Activated CD8-positive, alpha-beta memory T cell treated with anti-CD3 and anti-CD28 coated beads, Interleukin-2, amount 50 U/mL, for 48 hours (primary cell): Measurements from ENCODE around the gene GNAI2.
A peak's percentile ranks its signal among the peaks of the same experiment; 100 is the strongest.

Source experiments
- DNase-seq: peaks from one replicate; pipeline ENCODE4 v3.0.0-alpha.2; 2020

The GNAI2 gene

DNA sequence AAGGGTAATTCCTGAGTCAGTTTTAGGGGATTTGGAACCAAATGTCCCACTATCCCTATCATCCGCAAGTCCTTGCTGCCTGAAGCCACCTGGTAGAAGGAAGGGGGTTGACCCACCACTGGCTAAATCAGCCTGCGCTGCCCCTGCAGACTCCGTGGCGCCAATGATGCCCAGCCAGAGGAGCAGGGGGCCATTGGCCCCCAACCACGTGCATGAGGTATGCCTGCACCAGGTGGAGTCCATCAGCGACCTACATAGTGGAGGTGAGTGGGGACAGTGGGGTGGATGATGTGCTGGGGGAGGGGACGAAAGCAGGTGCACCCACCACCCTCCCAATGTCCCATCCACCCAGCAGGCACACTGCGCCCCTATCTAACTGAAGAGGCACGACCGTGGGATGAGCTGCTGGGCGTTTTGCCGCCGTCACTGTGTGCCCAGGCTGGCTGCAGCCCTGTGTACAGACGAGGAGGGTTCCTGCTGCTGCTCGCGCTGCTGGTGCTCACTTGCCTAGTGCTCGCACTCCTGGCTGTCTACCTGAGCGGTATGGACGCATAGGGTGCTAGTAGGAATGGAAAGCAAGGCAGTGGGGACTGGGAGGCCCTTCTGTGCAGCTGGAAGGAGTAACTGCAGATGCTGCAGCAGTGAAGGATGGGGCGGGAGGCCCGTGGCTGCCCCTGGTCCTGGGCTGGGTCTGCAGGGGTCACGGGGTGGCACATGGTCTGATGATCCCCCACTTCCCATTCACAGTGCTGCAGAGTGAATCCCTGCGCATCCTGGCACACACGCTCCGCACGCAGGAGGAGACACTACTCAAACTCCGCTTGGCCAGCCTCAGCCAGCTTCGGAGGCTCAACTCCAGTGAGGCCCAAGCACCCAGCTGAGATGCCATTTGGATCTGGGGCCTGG is 50.6 kb downstream of the GNAI2 start:
- DNase-seq: no peak

DNA sequence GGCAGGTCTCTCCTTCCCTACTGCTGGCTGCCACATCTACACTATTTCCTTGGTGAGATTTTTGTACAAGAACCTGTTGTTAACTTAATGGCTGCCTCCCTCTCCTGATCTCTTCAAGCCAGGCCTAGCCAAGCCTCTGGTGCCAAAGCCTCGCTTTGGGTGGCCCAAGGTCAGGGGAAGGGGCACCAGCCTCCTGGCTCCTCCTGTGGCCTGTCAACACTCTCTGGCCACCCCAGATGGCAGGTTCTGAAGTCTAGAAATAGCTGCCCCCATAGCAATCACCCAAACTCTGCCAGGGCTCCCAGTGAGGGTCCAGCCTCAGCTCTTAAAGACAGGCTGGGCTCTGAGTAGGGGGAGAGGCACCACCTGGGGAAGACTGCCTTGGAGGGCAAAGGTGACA is 51.3 kb downstream of the GNAI2 start:
- no peak for DNase-seq

DNA sequence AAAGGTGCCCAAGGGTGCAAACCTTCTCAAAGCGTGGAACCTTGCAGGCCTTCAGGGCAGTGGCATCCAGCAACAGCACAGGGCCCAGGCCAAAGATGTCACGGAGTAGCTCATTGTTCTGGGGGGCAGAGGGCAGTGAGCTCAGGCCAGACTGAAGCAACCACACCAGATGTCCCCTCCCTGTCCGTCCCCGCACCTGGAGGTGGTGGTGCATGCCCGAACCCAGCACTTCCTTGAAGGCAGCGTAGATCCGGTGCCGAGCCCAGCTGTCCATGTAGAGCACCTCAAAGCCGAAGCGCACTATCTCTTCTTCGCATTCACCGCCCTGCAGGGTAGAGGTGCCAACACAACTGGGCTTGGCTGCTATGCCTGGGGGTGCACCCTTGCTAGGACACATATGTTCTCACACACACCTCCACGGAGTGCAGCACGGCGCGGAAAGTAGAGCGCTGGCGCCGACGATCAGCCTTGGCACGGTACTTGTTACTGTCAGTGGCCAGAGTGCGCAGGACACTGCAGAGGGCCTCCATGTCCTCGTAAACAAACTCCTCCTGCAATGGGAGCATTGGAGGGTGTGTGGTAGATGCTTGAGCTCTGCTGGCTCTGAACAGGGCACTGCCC is 52.5 kb downstream of the GNAI2 start:
- DNase-seq: no peak

DNA sequence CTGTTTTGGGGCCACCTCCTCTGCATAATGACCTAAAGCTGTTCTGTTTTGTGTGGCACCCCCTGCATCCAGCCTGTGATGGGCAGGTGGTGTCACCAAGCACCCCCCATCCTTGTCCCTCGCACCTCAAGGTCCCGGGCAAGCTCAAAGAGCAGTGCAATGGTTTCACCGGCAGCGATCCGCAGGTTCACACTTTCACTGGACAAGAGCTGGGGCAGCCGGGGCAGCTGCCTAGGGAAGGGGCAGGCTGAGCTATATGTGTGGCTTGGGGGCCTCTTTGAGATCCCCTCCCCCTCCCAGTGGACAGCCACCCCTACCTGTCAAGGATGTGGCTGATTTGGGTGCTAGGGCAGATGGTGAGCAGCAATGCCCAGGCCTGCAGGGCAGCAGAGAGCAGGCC is 53.1 kb downstream of the GNAI2 start:
- DNase-seq: no peak

DNA sequence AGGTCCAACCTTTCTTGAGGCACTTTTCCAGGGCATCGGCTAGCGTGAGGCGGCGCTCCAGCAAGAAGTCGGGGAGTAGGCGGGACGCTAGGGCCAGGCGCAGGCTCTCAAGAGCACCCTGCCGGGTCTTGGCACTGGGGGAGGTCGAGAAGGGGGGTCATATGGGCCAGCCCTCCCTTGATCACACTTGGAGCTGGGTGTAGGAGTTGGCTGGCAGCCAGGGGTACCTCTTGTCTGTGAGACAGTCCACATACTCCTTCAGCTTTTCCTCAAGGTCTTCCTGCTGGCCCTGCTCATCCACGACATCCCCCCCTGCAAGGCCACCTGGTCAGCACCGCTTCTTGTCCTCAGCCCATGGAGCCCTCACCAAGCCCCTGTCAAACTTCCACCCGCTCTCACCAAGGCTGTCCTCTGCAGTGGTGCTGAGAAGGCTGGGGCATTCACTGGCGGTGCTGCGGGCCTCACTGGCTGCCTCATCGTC is 54.2 kb downstream of the GNAI2 start:
- no peak for DNase-seq

DNA sequence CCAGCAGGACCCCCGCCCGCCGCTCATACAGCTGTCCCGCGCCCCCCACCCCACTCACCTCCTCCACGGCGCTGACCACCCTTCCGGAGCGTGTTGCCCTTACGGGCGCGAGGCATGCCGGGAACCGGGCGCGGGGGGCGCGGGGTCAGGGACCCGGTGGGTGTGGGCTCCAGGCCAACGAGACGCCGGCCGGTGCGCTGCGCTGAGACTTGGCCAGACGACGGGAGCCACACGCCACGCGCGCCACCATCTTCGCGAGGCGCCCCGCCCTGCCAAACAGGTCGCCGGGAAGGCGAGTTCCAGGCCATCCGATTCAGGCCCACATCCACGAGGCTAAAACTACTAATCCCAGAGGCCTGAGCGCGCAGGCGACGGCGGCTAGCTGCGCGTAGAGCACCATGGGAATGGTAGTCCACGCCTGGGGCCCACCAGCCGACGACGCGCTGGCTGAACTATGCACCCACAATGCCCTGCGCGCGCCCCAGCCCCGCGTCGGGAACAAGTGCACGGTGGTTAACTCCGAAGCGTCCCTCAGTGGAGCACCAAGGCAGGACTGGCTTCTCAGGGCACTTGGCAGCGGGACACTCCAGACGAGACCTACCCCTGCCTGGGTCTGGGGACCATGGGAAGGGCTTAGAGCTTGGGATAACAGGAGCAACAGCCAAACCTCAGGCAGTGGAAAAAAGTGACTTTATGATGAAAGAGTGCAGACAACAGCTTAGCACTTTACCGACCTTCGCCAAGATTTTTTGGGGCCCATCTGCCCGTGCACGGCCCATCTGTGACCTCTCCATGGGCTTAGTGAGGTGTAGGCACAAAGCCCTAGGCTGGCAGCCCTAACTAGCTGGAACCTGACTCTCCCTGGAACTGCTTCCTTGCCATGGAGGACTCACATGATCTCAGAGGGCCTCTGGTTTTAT is 56.4 kb downstream of the GNAI2 start, which contains the start of gene IFRD2:
IFRD2 (minus strand) TSS at position 271 of the 920 bp plus-strand sequence; CDS start at position 116, 155 bp downstream.
- peak; percentile 95 for DNase-seq

DNA sequence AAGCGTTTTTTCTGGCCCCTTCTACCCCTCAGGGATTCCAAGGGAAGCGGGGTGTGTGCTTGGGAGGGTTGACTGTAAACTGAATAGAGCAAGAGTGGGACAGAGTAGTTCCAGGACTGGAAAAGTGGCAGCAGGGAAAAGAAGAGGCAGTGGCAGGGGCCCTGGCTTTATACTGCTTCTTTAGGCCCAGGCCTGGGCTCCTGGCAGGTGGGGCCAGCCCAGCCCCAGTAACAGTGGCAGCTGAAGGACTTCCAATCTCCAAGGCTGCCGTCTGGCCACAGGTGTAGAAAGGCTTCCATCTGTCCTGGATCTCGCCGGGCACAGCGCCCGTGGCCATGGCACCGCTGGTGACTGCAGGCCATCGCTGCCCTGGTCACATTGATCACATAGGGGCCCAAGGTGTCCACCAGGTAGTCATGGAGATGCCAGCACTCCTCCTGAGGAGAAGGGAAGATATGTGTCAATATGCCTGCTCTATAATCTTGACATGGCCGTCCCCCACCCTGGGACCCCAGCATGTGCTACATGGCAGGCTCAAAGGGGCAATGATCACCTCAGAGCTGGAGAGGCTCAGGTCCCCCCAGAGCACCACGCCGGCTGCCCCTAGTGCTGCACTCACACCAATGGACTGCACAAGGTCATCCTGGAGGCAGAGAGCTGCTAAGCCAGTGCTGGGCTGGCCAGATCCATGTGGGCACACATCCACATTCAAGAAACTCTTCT is 57.2 kb downstream of the GNAI2 start:
- no peak for DNase-seq

DNA sequence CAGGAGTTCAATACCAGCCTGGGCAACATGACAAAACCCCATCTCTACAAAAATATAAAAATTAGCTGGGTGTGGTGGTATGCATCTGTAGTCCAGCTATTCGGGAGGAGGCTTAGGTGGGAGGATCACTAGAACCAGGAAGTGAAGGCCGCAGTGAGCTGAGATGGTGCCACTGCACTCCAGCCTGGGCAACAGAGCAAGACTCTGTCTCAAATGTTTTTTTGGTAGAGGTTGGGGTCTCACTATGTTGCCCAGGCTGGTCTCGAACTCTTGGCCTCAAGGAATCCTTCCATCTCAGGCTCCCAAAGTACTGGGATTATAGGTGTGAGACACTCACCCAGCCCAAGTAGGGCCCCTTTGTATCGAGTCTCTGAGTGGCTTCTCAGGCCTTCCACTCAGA is 58.1 kb downstream of the GNAI2 start:
- no peak for DNase-seq

DNA sequence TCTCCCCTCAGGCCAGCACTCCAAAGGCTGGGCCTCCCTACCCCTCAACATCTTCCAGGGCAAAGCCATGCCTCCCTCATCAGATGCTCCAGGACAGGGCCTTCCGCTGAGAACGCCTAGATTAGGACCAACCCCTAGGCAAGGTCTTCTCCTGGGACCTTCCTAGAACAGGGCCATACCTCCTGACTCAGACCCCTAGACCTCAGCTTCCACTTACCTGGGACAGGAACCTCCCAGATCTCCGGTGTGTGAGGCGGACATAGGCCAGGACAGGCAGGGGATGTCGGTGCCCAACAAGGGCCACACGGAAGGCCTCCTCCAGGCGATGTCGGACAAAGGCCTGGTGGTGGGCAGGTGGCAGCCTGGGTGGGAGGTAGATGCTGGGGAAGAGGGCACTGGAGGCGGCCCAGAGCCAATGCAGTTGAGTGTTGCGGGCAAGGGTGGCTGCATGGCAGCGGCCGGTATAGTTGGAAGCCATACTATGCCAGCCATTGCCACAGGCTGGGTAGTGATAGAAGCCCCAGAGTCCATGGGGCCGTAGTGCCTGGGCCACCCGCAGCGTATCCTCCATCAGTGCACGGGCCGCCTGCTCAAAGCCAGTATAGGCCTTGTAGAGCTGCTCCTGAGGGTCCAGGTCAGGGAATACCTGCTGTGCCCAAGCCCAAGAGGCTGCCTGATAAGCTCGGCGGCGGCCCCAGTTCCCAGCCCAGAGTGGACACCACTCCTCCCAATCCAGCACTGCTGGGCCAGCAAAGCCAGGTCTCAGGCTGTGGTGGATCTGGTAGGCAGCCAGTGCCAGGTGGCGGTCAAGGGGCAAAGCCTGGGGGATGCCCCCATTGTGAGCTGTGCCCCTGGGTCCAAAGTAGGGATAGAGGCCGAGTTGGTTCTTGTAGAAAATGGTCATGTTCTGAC is 58.7 kb downstream of the GNAI2 start:
- DNase-seq: no peak

DNA sequence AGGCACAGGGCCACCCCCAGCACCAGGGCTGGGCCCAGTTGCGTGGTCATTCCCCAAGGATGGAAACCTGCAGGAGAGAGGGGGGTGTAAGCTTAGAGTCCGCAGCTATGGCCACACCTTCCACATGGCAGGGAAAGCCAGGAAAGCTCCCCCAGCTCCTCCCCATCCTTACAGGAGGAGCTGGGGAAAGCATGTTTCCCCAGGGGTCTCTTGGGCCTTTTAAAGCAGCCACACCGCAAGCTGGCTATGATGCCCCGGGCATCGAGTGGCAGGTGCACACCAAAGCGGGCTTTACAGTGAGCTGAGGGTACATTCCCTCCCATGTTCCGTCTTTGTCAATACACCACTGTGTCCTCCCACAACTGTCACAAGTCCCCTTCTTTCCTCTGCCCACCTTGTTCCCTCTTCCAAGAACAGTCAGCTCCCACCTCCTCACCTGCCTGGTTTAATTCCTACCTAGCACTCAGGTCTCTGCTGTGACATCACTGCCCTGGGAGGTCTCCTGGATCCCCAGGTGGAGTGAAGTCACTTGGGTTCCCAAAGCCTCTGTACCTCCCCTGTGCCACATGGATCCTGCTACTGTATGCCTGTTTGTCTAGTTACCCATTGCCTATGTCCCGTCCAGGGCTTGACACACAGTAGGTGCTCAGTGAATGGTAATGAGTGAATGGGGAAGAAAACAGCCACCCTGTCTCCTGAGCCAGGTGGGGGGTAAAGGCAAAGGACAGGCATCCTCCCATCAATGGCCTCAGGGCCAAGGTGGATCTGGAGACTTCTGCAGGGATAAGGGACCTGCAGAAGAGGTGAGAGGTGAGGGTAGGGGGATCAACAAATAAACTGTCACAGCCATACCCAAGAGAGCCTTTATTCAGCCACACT is 59.8 kb downstream of the GNAI2 start:
- no peak for DNase-seq

DNA sequence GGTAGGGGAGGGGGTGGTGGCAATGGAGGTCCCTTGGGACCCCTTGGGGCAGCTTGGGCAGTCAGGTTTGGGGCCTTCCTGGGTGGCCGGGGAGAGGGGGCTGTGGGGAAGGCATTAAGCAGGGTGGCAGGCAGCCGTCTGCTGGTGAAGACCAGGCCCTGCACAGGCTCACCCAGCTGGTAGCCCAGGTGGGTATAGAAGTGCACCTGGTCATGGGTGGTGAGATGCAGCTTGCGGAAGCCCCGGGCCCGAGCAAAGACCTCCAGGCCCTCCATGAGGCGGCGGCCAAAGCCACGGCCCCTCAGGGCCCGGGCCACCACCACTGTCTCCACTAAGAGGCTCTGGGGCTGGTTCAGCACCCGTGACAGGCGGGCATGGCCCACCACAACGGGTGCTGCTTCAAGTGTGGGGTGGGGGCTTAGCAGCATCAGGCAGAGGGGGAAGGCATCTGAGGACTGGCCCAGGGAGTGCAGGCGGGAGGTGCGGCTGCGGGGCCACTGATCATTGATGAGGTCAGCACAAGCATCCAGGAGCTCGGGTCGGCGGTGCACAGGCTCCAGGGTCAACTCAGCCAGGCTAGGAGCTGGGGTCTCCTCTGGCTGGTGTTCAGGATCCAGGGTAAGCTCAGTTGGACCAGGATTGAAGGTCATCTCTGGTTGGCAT is 60.8 kb downstream of the GNAI2 start:
- no peak for DNase-seq

DNA sequence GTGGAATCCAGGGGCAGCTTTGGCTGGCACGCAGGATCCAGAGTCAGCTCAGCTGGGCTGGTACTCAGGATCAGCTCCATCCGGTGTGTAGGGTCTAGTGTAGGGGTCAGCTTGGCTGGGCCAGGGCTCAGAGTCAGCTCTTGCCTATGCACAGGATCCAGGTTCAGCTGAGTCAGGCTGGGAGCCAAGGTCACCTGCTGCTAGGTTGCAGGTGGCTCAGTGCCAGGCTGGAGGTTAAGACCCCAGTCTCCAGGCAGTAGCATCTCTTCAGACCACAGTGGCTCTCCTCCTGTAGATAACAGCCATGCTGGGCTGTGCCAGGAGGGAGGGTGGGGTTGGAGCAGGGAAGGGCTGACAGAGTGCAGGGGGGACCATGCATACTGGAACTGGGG is 61.4 kb downstream of the GNAI2 start:
- DNase-seq: no peak

DNA sequence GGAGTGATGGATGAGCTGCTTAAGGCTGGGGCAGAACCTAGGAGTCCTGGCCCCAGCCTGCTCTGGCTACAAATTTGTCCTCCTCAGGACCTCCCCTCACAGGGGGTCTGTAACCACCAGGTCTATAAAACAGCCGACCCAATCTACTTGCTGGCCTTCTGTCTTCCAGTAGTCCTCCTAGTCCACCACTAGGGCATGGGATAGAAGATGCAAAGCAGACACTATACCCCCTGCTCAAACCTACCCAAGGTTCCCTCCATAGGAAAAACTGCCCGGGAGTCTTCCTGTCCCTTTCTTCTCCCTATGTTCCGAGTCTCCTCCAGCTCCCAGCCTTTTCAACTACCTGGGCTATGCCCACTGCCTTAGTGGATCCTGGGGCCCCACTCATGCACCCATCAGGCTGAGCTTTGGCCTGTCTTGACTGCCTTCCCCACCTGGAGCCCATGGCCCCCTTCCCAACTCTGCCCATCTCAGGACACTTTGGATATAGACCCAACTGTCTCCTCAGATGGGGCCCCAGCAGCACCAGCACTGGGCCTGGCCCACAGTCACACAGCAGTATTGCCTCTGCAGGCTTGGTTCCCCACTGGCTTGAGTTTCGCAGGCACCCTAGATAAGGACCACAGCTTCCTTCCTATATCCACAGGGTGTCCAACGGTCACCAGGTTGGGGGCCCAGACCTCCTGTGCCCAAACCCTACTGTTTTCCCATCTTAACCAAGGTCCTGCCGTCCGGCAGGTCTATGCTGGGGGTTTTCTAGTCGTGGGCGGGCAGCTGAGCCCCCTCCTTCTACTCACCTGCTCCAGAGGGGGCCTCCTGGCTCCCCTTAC is 62.1 kb downstream of the GNAI2 start:
- DNase-seq: no peak

DNA sequence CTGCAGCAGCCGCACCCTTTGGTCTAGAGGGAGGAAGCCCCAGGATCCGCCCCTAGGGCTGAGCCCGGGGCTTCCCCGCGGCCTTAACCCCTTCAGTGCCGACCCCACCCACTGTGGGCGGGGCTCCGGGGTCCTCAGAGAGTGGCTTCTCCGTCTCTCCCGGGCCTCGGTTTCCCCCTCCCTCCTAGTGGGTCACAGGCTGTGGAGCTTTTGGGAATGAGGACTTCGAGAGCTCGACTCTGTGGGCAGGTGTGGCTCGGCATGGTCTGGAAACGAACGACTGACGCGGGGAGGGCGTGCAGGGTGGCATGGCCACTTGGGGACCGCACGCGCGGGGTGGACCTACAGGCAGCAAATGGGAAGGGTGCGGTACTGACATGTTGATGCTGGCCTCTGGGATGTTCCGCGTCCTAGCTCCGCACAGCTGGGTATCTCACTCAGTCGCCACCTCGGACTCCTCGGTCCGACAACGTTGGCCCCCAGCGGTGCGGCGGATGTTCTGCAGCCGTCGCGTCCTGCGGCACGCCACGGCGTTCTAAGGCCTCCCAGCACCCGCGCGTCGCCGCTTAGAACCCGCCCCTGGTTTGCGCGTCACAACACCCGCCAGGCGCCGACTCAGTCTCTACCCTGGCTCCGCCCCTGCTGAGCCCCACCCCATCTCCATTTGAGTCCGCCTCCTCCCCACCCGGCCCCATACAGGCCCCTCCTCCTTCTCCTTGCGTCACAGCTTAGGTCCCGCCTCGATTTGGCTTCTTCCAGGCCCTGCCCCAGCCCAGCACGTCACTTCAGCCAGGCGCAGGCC is 63.0 kb downstream of the GNAI2 start, which contains the start of the genes HYAL3 and NAA80:
HYAL3 (minus strand) TSS at position 570 of the 802 bp plus-strand sequence. CDS start 3,803 bp downstream, outside the sequence.
NAA80 (minus strand) TSS at position 570 of the 802 bp plus-strand sequence. CDS start 1,942 bp downstream, outside the sequence.
- peak; percentile 98 for DNase-seq

DNA sequence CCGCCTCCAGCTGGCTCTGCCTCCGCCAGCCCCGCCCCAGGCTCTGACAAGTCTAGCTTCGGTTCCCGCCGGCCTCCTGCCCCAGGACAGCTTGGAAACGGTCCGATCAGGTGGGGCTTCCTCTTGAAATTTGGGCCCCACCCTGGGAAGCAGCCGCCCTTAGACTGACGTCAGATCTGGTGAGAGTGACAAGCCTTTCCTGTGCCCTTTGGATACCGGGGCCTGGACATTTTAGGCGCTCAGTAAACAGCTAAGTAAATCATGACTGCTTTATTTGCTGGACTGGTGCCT is 63.6 kb downstream of the GNAI2 start:
- no peak for DNase-seq

DNA sequence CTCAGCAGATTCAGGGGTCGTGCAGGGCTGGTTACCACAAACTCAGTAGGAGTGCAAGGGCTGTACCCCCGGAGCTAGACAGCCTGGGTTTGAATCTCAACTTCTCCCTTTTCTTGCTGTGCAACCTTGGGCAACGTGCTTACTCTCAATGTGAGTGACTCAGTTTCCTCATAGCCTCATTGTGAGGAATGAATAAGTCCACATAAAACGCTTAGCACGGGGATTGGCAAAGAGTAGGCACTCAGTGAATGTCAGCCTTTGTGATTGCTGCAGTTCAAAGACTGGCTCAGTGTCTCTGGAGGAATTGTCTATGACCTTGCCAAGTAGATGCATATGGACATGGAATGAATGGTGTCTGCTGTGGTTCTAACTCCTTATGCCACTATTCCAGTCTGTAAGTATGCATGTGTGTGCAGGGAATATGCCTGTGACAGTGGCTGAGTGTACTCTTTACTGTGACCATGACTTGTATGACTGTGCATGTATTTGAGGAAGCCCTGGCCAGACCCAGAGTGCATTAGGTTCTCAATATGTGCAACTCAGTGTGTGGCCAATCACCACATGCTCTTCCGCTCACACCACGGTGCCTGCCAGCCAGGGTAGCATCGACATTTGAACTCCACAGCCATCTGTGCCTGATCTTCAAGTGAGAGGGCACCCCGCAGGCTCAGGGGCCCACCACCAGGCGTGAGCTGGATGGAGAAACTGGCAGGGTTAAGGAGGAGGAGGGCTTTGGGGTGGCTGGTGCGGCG is 64.1 kb downstream of the GNAI2 start:
- no peak for DNase-seq

DNA sequence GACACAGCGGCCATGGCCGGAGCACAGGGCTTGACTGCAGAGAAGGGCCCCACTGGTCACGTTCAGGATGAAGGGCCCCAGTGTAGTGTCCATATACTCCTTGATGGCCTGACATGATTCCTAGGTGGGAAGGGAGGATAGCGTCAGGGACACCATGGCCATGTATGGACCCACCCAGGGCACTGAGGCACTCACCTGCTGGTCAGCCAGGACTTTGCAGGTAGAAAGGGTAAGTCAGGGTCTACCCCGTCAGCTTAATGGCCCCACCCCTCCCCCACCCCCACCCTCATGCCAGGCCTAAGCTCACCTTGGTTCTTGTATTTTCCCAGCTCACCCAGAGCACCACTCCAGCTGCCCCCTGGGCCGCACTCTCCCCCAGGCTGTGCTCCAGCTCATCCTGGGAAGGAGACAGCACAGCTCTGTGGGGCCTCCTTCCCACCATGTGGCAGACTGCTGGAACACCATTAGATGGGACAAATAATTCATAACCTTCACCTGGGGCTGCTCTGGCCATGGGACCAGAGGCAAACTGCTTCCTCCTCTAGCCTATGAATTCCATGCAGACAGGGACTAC is 64.8 kb downstream of the GNAI2 start:
- DNase-seq: no peak
